Stimulated activated naive CD8-positive, alpha-beta T cell treated with anti-CD3 and anti-CD28 coated beads, Interleukin-15, Interleukin-2, amounts not matched to agents 100 U/mL and 50 U/mL, for 24 hours (primary cell): ENCODE data around the gene MTTP.

ENCODE experiments used
- ATAC-seq: fragments of 150-1000 bp; cut with Tn5 transposase; one replicate; pipeline ENCODE4 v1.10.0; 2021
- DNase-seq: peaks from one replicate; pipeline ENCODE4 v3.0.0; 2021

Gene MTTP

DNA sequence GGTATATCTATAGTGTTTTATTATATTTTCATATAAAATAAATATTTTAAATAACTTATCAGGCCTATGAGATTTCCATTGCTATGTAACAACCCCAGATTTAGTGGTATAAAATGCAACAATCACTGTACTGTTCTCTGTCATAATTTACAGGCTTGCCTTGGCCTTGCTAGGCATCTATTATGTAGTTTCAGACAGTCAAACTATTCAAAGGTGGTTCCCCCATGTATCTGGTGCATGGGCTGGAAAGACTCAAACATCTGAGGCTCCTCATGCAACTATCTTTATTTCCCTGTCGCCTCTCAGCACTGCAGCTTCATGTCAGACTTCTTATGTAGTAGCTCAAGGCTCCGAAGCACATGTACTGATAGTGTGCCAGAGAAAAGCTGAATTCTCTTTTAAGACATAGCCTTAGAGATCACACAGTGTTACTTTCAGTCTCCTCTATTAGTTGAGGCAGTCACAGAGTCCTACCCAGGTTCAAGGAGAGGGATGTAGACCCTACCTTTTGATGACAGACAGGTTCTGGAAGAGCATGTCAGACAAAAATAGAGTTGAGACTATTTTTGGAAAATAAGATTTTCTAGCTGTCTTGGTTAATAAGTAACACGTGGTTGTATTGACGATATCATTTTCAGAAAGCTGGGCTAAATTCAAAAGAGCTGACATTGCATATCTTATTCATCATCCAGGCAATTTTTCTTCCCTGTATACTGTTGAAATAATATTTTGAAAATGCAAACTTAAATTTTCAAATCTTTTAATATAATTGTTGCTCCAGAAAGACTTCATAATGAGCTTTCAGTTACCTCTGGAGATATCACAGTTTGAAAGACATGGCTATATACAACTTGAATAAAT, 19.4 kb downstream of the MTTP start:
- no peak for ATAC-seq
- no peak for DNase-seq

DNA sequence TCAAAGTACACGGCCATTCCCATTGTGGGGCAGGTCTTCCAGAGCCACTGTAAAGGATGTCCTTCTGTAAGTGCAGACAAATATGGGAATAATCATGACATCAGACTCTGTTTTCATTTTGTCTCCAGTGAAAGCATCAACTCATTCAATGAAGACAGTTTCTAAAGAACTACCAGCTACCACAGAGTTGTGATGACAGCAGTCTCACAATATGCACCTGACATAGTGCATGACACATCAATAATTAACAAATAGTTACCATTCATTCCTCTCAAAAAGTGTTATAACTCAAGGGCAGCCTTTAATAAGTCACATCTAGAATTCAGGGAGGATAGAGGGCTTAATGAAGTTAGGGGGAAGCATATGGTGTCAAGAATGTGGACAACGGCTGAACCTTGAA, 20.2 kb downstream of the MTTP start:
- DNase-seq, result no peak
- no peak for ATAC-seq

DNA sequence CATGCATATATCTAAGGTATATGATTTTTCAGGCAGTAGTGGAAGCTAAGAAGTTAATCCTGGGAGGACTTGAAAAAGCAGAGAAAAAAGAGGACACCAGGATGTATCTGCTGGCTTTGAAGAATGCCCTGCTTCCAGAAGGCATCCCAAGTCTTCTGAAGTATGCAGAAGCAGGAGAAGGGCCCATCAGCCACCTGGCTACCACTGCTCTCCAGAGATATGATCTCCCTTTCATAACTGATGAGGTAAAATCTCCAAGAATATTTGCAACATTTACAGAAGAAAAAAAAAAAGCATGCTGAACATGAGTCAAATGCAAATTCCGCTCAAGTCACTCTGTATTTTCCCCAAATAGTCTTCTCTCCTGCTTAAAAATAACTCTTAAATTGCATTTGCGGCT, 32.1 kb downstream of the MTTP start:
- no peak for ATAC-seq
- DNase-seq, result no peak

DNA sequence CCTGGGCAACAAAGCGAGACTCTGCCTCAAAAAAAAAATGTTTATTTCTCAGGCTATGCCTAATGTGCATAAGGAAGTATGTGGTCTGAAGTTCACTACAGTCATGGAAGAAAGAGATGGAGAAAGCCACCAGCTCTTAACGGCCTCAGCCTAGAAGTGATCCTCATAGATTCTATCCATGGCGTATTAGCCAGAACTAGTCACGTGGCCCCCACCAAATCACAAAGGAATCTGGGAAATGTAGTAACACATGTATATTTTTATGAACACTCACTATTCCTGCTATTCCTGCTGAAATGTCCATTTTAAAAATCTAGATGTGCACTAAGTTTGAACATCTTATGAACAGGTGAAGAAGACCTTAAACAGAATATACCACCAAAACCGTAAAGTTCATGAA, 33.8 kb downstream of the MTTP start:
- DNase-seq, result no peak
- ATAC-seq, result no peak

DNA sequence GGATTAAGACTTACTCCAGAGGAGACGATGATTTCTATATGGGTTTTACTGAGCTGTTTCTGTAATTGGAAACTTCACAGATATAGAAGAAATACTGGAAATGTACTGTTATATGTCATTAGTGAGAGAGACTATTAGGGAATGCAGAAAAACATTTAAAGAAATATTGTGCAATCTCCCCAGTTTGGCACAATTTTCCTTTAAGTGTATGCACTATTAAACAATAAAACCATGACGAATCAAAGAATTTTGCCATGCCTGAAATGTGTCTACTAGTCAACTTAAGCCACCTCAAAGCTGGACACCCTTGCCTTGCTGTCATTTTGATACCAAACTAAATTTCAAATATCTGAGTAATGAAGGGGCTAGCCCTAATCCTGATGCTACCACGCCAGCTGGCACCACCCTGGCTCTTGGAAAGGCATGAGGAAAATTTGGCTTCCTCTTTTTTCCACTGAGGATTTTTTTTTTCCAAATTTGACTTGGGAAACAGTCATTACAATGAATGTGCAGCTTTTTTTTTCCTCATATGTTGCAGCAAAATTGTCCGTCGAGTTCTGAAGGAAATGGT, 36.1 kb downstream of the MTTP start:
- ATAC-seq, result no peak

DNA sequence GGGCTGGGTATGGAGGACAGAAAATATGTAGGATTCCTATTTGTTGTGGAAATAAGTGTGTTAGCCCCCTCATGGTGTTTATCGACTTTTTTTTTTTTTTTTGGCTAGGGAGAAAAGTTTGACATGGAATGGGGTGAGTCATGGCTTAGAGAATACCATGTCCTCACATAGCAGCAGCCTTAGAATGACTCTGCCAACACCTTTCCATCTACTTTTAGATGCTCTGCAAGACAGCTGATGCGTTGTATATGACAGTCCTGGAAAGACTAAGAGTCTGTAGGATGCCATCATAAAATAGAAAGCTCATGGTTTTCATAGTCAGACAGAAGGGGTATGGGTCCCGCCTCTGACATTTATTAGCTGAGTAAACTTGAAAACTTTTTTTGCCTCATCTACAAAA, 37.7 kb downstream of the MTTP start:
- DNase-seq, result no peak
- ATAC-seq, result no peak

More for the DNA sequence above, 36.1 kb downstream of the MTTP start:
- no peak for DNase-seq

DNA sequence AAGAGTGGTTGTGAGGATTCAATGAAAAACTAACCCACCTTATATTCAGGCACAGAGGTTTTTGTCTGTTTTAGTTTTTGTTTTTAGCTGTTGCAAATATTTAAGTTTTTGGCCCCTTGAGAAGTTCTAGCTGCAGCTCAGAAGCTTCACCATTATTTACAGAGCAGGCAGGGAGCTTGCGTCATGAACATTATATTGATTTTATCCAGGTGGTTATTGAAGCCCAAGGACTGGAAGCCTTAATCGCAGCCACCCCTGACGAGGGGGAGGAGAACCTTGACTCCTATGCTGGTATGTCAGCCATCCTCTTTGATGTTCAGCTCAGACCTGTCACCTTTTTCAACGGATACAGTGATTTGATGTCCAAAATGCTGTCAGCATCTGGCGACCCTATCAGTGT, 38.1 kb downstream of the MTTP start:
- DNase-seq, result no peak

DNA sequence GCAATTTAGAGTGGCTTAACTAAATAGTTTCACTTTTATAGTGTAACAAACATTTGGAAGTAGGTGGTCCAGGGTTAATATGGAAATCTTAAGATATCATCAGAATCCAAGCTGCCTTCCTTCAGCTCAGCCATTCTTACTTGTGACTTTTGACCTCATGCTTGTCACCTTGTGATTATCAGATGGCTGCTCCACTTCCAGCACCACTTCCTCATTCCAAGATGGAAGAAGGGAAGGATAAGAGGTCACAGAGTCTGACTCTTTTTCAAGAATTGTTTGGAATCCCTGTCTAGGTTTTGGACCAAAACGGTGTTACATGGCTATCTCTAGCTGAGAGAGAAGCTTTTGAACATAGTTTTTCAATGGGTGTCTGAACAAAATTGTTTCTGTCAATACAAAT, 39.9 kb downstream of the MTTP start:
- DNase-seq (no peak), ATAC-seq (no peak)

More for the DNA sequence above, 38.1 kb downstream of the MTTP start:
- no peak for ATAC-seq

DNA sequence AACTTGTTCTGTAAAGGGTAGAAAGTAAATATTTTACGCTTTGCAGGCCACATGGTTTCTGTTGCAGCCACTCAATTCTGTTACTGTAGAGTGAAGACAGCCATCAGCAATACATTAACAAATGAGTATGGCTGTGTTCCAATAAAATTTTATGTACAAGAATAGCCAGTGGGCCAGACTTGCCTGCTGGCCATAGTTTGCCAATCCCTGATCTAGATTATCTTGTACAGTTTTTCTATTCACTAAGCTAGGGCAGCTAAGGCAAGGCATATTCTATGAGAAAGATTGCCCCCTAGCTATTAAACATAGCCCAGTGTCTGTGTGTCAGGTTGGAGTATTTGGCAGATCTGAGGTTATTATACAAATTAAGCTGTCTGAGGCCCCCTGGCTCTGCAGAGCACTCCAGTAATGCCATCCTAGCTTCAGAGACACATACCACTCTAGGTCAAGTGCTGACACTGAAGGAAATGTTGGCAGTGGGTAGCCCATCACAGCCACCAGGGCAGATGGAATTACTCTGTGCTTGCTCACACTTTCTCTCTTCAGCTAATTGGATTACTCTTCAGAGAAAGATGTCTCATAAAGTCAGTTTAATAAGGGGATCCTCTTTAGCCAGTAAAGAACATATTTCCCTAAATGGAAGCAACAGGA, 40.7 kb downstream of the MTTP start:
- DNase-seq (no peak), ATAC-seq (no peak)

DNA sequence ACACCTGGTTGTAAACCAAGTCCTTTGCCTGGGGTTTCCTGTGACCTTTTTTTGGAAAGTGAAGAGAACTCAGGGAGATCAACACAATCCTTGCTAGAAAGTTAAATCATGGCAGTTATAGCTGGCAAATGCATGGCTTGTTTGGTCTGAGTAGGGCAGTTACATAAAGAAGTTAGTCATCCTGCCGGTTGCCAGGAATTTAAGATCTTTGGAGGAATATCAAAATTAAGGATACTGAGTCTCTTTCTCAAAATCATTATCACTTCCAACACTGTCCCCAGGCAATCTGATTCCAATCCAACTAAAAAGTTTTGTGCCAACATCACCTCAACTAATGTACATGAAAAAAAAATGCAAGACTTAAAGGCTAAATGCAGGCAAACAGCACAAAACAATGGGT, 42.8 kb downstream of the MTTP start:
- no peak for DNase-seq

DNA sequence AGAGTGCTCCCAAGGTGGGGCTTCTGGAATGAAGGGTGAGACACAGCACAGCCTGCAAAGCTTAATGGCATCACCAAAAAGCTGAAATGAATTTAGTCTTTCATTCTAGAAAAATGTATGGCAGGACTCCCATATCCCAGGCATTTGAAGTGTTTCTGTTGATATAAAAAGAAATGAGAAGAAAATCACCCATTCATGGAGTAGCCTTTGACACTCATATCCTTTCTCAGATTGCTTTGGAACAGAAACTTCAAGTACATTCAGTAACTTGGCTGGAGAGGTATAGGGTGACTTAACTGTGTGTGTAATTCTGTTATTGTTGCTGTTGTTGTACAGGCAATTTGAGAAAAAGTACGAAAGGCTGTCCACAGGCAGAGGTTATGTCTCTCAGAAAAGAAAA, 47.7 kb downstream of the MTTP start:
- DNase-seq (no peak), ATAC-seq (no peak)

More for the DNA sequence above, 42.8 kb downstream of the MTTP start:
- ATAC-seq, result no peak

DNA sequence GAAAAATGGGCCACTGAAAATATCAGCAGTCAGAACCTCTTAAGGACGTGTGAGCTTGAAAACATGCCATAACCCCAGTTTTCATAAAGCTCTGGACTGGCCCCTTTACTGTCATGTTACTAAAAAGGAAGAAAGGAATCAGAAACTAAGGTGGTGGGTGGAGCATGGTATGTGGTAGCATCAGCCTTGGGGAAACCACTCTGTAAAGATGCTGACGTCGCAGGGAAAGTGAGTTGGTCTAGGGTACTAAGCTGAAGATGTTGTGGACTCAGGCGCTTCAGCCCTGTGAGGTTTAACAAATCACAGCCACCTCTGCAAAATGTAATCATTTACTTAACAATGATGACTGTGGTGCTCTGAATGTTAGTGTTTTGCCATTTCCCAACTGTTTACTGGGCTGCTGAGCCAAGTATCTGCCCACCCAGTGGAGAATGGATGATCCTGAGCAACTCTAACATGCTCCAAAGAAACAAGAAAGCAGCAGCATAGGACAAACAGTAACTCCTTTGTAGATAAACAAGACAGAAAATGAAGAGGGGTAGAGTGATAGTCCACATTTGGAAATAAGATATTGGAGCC, 49.6 kb downstream of the MTTP start:
- ATAC-seq (no peak), DNase-seq (no peak)

DNA sequence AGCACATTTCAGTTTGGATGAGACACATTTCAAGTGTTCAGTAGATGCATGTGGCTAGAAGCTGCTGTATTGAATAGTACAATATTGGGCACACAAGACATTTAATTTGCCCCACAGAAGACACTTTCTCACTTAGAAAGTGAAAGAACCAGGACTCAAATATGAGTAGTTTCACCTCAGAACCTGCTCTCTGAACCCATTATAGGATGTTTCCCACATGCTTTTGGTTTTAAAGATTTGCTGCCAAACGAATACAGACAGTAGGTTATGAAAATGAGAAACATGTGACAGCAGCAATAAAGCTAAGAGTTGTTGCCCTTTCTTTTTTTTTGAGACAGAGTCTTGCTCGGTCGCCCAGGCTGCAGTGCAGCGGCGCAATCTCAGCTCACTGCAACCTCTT, 50.7 kb downstream of the MTTP start:
- DNase-seq (no peak), ATAC-seq (no peak)

DNA sequence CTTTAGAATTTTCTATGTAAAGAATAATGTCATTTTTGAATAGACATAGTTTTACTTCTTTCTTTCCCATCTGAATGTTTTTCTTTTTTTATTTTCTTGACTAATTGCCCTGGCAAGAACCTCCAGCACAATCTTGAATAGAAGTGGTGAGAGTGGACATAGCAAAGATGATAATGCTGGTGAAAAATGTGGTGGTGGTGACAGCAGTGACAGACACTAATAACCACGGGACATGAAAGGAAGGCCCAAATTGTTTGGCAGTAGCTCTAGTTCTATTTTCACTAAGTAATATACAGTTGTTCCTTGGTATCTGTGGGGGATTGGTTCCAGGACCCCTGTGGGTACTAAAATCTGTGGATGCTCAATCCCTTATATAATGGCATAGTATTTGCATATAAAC, 53.4 kb downstream of the MTTP start:
- DNase-seq (no peak), ATAC-seq (no peak)

DNA sequence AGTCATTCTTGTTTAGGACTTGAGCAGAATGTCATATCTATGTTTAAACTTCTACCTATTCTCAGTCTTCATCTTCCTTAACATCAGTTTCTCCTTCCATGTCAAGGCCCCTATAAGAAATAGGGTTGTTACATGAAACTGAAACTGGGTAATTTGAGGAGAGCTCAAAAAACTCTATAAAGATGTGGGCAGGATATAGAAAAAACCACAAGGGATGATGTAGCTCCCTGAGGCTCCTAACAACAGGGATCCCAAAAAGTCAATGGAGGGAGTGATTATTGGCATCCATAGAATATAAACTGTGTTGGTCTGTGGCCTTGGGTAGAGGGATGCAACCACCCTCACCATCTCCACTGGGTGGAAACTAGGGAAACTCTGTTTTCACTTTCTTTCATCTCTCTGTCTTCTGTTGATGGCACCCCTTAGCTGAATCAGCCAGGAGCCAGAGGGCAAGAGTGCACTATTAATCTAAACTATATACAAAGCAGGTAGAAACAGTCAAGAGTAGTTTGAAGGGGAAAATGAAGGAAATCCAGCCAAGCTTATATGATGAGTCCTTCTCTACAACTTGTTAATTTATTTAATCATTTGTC, 55.4 kb downstream of the MTTP start:
- no peak for DNase-seq

DNA sequence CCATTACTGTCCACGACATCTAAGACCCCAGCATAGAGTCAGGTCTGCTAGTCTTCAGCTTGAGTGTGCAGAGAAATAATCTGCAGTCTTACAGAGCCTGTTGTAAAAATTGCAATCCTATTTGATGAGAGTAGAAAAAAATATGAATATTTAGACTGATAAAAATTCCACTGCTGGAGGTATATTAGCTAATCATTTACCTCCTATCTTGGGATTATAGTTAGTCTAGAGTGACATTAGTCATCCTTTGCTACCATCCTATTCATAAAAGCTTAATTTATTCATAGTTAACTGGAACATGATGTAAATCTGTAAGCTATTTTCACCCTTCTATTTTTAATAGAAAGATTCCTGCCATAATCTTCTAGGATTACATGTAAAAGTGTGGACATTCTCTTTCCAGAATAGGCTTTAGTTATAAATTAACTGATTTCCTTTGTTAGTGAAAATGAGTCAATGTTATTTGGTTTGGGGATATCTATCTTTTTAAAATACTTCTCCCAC, 56.3 kb downstream of the MTTP start:
- DNase-seq, result no peak
- no peak for ATAC-seq

More for the DNA sequence above, 55.4 kb downstream of the MTTP start:
- ATAC-seq, result peak; percentile 28

DNA sequence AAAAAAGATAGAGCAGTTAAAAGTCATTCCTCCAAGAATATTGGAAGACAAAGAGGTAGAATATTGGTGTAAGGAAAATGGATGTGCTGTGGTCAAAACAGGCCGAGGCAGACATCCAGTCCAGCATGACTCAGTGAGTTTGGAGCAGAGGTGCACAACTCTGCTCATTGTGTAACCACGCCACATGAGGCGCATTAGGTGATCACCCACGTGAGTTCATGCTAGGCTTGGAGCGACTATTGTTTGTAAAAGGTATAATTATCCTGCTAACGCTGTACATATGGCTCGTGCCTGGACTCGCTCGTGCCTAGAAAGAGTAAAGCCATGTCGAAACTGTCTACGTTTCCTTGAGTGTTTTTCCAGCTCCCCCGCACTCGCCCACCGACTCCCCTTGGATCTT, 59.1 kb downstream of the MTTP start:
- no peak for DNase-seq
- ATAC-seq, result no peak

DNA sequence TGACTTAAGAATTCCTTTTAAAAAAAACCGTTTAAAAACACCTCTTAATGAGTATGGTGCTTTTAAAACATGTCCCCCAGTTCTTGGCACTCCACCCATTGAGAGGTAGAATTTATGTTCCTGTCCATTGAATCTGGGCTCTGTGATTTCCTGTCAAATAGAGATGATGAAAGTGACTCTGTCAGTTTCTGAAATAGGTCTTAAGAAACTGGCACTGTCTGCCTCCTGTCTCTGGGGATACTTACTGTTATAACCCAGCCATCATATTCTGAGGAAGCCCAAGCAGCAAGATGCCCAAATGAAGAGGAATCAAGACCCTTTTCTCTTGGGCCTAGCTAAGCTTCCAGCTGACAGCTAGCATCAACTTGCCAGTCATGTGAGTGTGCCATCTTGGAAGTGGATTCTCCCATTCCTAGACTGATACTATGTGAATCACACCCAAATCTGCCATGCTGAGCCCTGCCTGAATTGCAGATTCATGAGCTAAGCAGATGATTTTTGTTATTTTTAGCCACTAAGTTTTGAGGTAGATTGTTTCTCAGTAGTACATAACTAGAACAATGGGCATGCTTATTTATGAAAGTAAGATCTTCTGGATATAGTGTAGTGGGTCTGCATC, 60.2 kb downstream of the MTTP start:
- no peak for DNase-seq
- no peak for ATAC-seq

DNA sequence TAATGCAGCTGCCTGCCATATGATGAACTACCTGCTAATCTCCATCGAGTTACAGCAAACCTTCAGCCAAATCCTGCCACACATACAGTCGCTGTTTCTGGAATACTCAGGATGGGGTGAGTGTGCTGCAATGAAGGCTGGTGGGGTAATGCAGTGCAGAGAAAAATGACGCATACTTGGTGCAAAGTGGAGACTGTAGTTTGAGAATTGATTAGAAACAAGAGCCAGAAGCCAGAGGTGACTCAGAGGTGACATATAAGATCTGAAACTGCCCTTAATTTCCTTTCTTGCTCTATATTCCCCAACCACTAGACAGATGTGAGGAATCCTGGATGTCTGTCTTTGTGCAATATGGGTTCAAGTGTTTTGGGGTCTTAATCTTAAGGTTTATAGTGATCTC, 61.0 kb downstream of the MTTP start:
- DNase-seq (no peak), ATAC-seq (no peak)

DNA sequence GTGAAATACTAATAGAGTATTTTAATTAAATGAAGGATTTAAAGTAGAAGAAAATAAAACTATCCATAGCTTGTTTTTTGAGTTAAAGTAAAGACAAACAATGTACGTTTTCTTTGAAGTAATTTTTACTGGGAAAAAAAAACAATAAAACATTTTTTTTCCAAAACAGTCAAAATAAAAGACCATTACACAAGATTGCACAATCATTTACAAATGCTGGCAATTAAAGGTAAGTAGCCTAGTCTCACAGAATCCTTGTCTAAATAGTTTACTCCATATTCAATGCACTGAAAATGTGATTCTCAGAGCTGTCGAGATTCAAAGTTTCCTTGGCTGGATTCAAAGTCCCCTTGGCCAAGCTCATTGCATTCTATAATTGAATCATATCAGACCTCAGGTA, 61.8 kb downstream of the MTTP start:
- no peak for ATAC-seq
- no peak for DNase-seq

DNA sequence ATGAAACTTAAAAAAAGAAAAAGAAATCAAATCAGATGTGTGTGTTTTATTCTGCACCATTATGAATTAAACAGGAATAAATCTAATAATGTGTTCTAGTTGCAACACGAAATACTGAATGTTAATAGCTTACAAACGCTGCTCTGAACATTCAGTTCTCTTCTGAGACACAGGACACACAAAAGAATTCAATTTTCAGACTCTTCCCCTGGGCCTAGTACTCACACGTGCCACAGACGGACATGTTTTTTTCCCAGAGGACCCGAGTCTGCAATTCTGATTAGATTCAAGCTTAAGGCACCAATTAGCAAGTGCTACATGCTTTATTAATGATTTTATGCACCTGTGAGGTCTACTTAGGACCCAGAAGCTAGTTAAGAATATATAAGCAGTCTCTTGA, 62.5 kb downstream of the MTTP start:
- no peak for ATAC-seq
- no peak for DNase-seq

DNA sequence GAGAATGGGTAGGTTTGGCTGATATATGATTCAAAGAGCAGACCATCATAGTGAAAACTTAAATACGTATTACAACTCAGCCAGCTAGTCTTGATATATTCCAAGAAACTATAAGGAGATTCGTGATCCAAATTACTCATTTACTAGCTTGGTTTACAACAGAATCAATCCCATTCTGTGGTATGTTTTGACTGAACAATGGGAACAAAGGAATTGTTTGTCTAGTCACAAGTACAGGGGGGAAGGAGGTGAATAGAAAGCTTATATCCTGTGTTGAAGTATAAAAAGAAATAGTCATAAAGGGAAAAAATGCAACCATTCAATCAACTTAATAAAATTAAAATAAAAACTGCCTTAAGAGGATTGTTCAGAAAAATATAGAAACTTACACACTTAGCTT, 66.1 kb downstream of the MTTP start:
- DNase-seq (no peak), ATAC-seq (no peak)
